ENCODE results near the gene F12.

The F12 gene

GRCh38 chr5:177454397-177455035 is 45.2 kb upstream of the F12 start (continued):
- TF ChIP-seq ZNF664 (tag by site-specific recombination; IDR thresholded peaks at IDR 0.05) (no peak), BCL6B (tag by site-specific recombination; IDR thresholded peaks at IDR 0.05) (no peak), ZNF521 (tag by site-specific recombination; IDR thresholded peaks at IDR 0.05) (no peak), KLF1 (tag by site-specific recombination; IDR thresholded peaks at IDR 0.05) (peak; percentile 10; the same call in 1 of the 2 replicates), ZNF114 (tag by site-specific recombination; IDR thresholded peaks at IDR 0.05) (no peak), SCRT2 (tag by site-specific recombination; IDR thresholded peaks at IDR 0.05) (peak; percentile 44), ZNF23 (tag by site-specific recombination; IDR thresholded peaks at IDR 0.05; ENCODE audit: borderline replicate concordance) (no peak), TSHZ1 (tag by site-specific recombination; IDR thresholded peaks at IDR 0.05; ENCODE audit: borderline replicate concordance) (peak; percentile 88; the same call in 1 of the 2 replicates), ZNF610 (tag by site-specific recombination; IDR thresholded peaks at IDR 0.05; ENCODE audit: borderline replicate concordance) (0 out of 2 replicates have a peak, but pooled peaks have one; percentile 18), ZNF596 (tag by site-specific recombination; IDR thresholded peaks at IDR 0.05) (peak; percentile 46), ZNF48 (tag by site-specific recombination; IDR thresholded peaks at IDR 0.05) (no peak), ELK4 (IDR thresholded peaks at IDR 0.05; ENCODE audit: borderline replicate concordance, low read depth, low read length) (no peak), ZNF121 (tag by site-specific recombination; IDR thresholded peaks at IDR 0.05) (no peak), ZNF670 (tag by site-specific recombination; IDR thresholded peaks at IDR 0.05; ENCODE audit: low read depth) (no peak), ZNF175 (tag by site-specific recombination; IDR thresholded peaks at IDR 0.05) (no peak), ZNF645 (tag by site-specific recombination; IDR thresholded peaks at IDR 0.05) (no peak), ZNF704 (tag by site-specific recombination; IDR thresholded peaks at IDR 0.05) (no peak), ZNF514 (tag by site-specific recombination; IDR thresholded peaks at IDR 0.05) (no peak), ZNF157 (tag by site-specific recombination; IDR thresholded peaks at IDR 0.05) (no peak), ZNF239 (tag by site-specific recombination; IDR thresholded peaks at IDR 0.05) (no peak), ZFP69B (tag by site-specific recombination; IDR thresholded peaks at IDR 0.05) (0 out of 2 replicates have a peak, but pooled peaks have one; percentile 54), ZNF785 (tag by site-specific recombination; IDR thresholded peaks at IDR 0.05) (no peak), ZNF473 (tag by site-specific recombination; IDR thresholded peaks at IDR 0.05) (no peak), ZNF2 (tag by site-specific recombination; IDR thresholded peaks at IDR 0.05) (0 out of 2 replicates have a peak, but pooled peaks have one; percentile 56), ZNF202 (tag by site-specific recombination; IDR thresholded peaks at IDR 0.05; ENCODE audit: borderline replicate concordance) (no peak), ZNF558 (tag by site-specific recombination; IDR thresholded peaks at IDR 0.05) (no peak), ZSCAN18 (tag by site-specific recombination; IDR thresholded peaks at IDR 0.05) (peak; percentile 80; the same call in 1 of the 2 replicates), SETDB1 (IDR thresholded peaks at IDR 0.05; ENCODE audit: insufficient read length, low read length) (no peak), ZNF391 (tag by site-specific recombination; IDR thresholded peaks at IDR 0.05; ENCODE audit: borderline replicate concordance, low read depth) (peak; percentile 82), KLF17 (tag by site-specific recombination; IDR thresholded peaks at IDR 0.05) (peak; percentile 59; the same call in 1 of the 2 replicates)

Measured in HEK293 (cell line).